Nephron (organoid): ENCODE results near the gene GPC5.

Experiments used
- H3K27ac Mint-ChIP-seq, 3 experiments: 2 replicates each; pipeline ENCODE4 v1.8.0; 2020; ENCODE audit warnings: mixed read lengths in 3 of 3, mild to moderate bottlenecking in 2 of 3, moderate library complexity in 1 of 3
- H3K27me3 Mint-ChIP-seq: 2 replicates; pipeline ENCODE4 v1.8.0; 2021; ENCODE audit warnings: low read depth, mild to moderate bottlenecking, moderate library complexity, mixed read lengths
- H3K36me3 Mint-ChIP-seq: 2 replicates; pipeline ENCODE4 v1.8.0; 2020; ENCODE audit warnings: low read depth, mixed read lengths
- H3K4me1 Mint-ChIP-seq: 2 replicates; pipeline ENCODE4 v1.8.0; 2020; ENCODE audit warnings: mixed read lengths
- H3K4me3 Mint-ChIP-seq, 3 experiments: 2 replicates each; pipeline ENCODE4 v1.8.0; 2020; ENCODE audit warnings: mild to moderate bottlenecking in 3 of 3, mixed read lengths in 3 of 3, moderate library complexity in 2 of 3
- H3K9me3 Mint-ChIP-seq: 2 replicates; pipeline ENCODE4 v1.8.0; 2020; ENCODE audit warnings: mixed read lengths
- CTCF ChIP-seq, 3 experiments: fragments of 200-600 bp; sonication (generic); IDR thresholded peaks; one replicate each; pipeline ENCODE4 v1.5.0; 2021; ENCODE audit warnings: antibody characterized with exemption in 3 of 3; ENCODE audit not compliant: unreplicated experiment in 3 of 3

Gene GPC5

GRCh38 chr13:91579320-91579719, 180.9 kb downstream of the GPC5 start:
- no peaks in the 10 kb centered on the region for H3K27me3 Mint-ChIP-seq
- H3K36me3 Mint-ChIP-seq, result no peaks in the 10 kb centered on the region
- H3K4me1 Mint-ChIP-seq, result no peaks in the 10 kb centered on the region
- H3K27ac Mint-ChIP-seq, result no peak overlapping the region
- TF ChIP-seq CTCF (IDR thresholded peaks at IDR 0.05; ENCODE audit: unreplicated experiment in 3 of 3), result no peak
- no peak overlapping the region for H3K4me3 Mint-ChIP-seq
- peaks cover 2% of the 10 kb centered on the region for H3K9me3 Mint-ChIP-seq

- Mint-ChIP-seq H3K4me3 (no peak overlapping the region), H3K9me3 (peaks cover 2% of the 10 kb centered on the region), H3K27ac (no peak overlapping the region), H3K27me3 (no peaks in the 10 kb centered on the region), H3K36me3 (no peaks in the 10 kb centered on the region), H3K4me1 (no peaks in the 10 kb centered on the region)
- no peak for TF ChIP-seq CTCF (IDR thresholded peaks at IDR 0.05; ENCODE audit: unreplicated experiment in 3 of 3)
Observed at GRCh38 chr13:91580749-91581148, 182.3 kb downstream of the GPC5 start.

GRCh38 chr13:91586609-91587008, 188.2 kb downstream of the GPC5 start:
- no peaks in the 10 kb centered on the region for H3K27me3 Mint-ChIP-seq
- H3K36me3 Mint-ChIP-seq, result no peaks in the 10 kb centered on the region
- H3K4me3 Mint-ChIP-seq, result no peak overlapping the region
- H3K4me1 Mint-ChIP-seq, result no peaks in the 10 kb centered on the region
- no peak overlapping the region for H3K27ac Mint-ChIP-seq
- no peak for TF ChIP-seq CTCF (IDR thresholded peaks at IDR 0.05; ENCODE audit: unreplicated experiment in 3 of 3)
- no peaks in the 10 kb centered on the region for H3K9me3 Mint-ChIP-seq

- Mint-ChIP-seq H3K27me3 (no peaks in the 10 kb centered on the region), H3K27ac (no peak overlapping the region), H3K9me3 (no peaks in the 10 kb centered on the region), H3K4me1 (no peaks in the 10 kb centered on the region), H3K4me3 (no peak overlapping the region), H3K36me3 (no peaks in the 10 kb centered on the region)
- TF ChIP-seq CTCF (IDR thresholded peaks at IDR 0.05; ENCODE audit: unreplicated experiment in 3 of 3), result no peak
Observed at GRCh38 chr13:91588541-91588940, 190.1 kb downstream of the GPC5 start.

- no peak overlapping the region for H3K27ac Mint-ChIP-seq
Observed at GRCh38 chr13:91592056-91593014, 193.9 kb downstream of the GPC5 start.

More at GRCh38 chr13:91592056-91593014, 193.9 kb downstream of the GPC5 start:
- no peak overlapping the region for H3K4me3 Mint-ChIP-seq
- no peak for TF ChIP-seq CTCF (IDR thresholded peaks at IDR 0.05; ENCODE audit: unreplicated experiment in 3 of 3)
- no peaks in the 10 kb centered on the region for H3K36me3 Mint-ChIP-seq
- H3K4me1 Mint-ChIP-seq, result no peaks in the 10 kb centered on the region
- H3K9me3 Mint-ChIP-seq, result no peaks in the 10 kb centered on the region
- no peaks in the 10 kb centered on the region for H3K27me3 Mint-ChIP-seq
